GM12878 (cell line): ENCODE data around the gene PLD4. TPM values are rescaled to one million over a fixed set of nuclear protein-coding genes. Genes with fewer than 3 reads are reported as not detected.

Source experiments
- ATAC-seq: fragments of 200-7000 bp; cut with Tn5 transposase; 3 replicates; pipeline ENCODE4 v1.9.1; 2020; ENCODE audit warnings: mild to moderate bottlenecking, moderate library complexity
- BruUV-seq: library from RNA; stranded (reverse); fragments of 400-500 nt; replicated peaks from 2 replicates; lab custom pipeline; 2021; lab: Mats Ljungman, UMichigan
- CTCF ChIA-PET: fragments of 300-600 bp; sonication (Branson Sonifier 250); formaldehyde crosslinking; extraction: SDS; loops from one replicate; lab custom pipeline; 2021; ENCODE audit warnings: inconsistent platforms; lab: Yijun Ruan, JAX
- POLR2A ChIA-PET: fragments of 350-600 bp; formaldehyde crosslinking; extraction: SDS; loops from one replicate; lab custom pipeline; 2021; ENCODE audit warnings: inconsistent platforms; lab: Charles Lee
- RAD21 ChIA-PET: fragments of 300-600 bp; sonication (Branson Sonifier 250); formaldehyde crosslinking; loops from one replicate; lab custom pipeline; 2023; ENCODE audit warnings: antibody characterized with exemption; ENCODE audit not compliant: unreplicated experiment; lab: Charles Lee
- SMC1A ChIA-PET: fragments of 300-600 bp; sonication (Branson Sonifier 250); formaldehyde crosslinking; loops from one replicate; lab custom pipeline; 2023; ENCODE audit not compliant: unreplicated experiment, uncharacterized antibody; lab: Charles Lee
- DNase-seq: peaks from one replicate; pipeline ENCODE4 v3.0.0-alpha.2; 2011; ENCODE audit warnings: low read depth, low spot score
- FAIRE-seq: peaks from 3 replicates; lab custom pipeline; 2011; peaks lifted over from hg19 to GRCh38; lab: Jason Lieb, UNC
- H2AFZ ChIP-seq: 2 replicates; pipeline ENCODE4 v1.6.0; 2011; ENCODE audit warnings: low read depth, low read length, control low read depth; ENCODE audit not compliant: control insufficient read depth
- H3K27ac ChIP-seq: 2 replicates; pipeline ENCODE4 v1.5.1; 2011; ENCODE audit warnings: control low read depth; ENCODE audit not compliant: control insufficient read depth, insufficient read depth
- H3K27me3 ChIP-seq, 2 experiments: replicated peaks in 1 of 2; 2 replicates each; pipeline versions ENCODE4 v1.6.0 to v1.6.1; 2011; ENCODE audit warnings: low read length in 1 of 2; ENCODE audit not compliant: control insufficient read depth in 2 of 2, insufficient read depth in 2 of 2
- H3K36me3 ChIP-seq, 2 experiments: 2 replicates each; pipeline ENCODE4 v1.5.1; 2011; ENCODE audit warnings: low read length in 1 of 2; ENCODE audit not compliant: control insufficient read depth in 2 of 2, insufficient read depth in 2 of 2
- H3K4me1 ChIP-seq: 2 replicates; pipeline ENCODE4 v1.6.1; 2011; ENCODE audit warnings: mild to moderate bottlenecking, low read length, moderate library complexity, mixed read lengths; ENCODE audit not compliant: control insufficient read depth, insufficient read depth
- H3K4me2 ChIP-seq: 2 replicates; pipeline ENCODE4 v1.6.0; 2011; ENCODE audit warnings: control low read depth; ENCODE audit not compliant: control insufficient read depth, insufficient read depth
- H3K4me3 ChIP-seq: fragments of 200-600 bp; sonication (generic); 2 replicates; pipeline ENCODE4 v1.5.1; 2016
- H3K79me2 ChIP-seq: 2 replicates; pipeline ENCODE4 v1.6.0; 2011; ENCODE audit warnings: low read length; ENCODE audit not compliant: control insufficient read depth, insufficient read depth
- H3K9ac ChIP-seq: 2 replicates; pipeline ENCODE4 v1.8.0; 2011; ENCODE audit warnings: low read length, control low read depth, mixed read lengths; ENCODE audit not compliant: control insufficient read depth, insufficient read depth
- H3K9me3 ChIP-seq: replicated peaks from 3 replicates; pipeline ENCODE4 v1.5.1; 2011; ENCODE audit warnings: mild to moderate bottlenecking, low read length; ENCODE audit not compliant: control insufficient read depth, insufficient read depth
- H4K20me1 ChIP-seq: 2 replicates; pipeline ENCODE4 v1.6.0; 2011; ENCODE audit not compliant: control insufficient read depth, insufficient read depth
- ATF2 ChIP-seq: IDR thresholded peaks from 2 replicates; pipeline ENCODE4 v1.6.1; 2012; ENCODE audit warnings: low read length, inconsistent platforms
- ATF3 ChIP-seq: IDR thresholded peaks from 2 replicates; pipeline ENCODE4 v1.6.1; 2011; ENCODE audit warnings: low read depth, mild to moderate bottlenecking, low read length, moderate library complexity, borderline replicate concordance; ENCODE audit errors: extremely low read depth
- BACH1 ChIP-seq: fragments of 450-650 bp; IDR thresholded peaks from 2 replicates; pipeline ENCODE4 v1.6.1; 2017; ENCODE audit warnings: mild to moderate bottlenecking, borderline replicate concordance
- BCL11A ChIP-seq: IDR thresholded peaks from 2 replicates; pipeline ENCODE4 v1.6.1; 2011; ENCODE audit warnings: low read depth, low read length
- EGR1 ChIP-seq, 2 experiments: IDR thresholded peaks; 1 replicate in 1 of 2; 2 replicates in 1 of 2; pipeline ENCODE4 v1.6.1; 2011 to 2012; ENCODE audit warnings: low read depth in 2 of 2, low read length in 2 of 2, borderline replicate concordance in 1 of 2, mild to moderate bottlenecking in 1 of 2, moderate library complexity in 1 of 2
- IRF3 ChIP-seq: fragments of 450-650 bp; IDR thresholded peaks from 2 replicates; pipeline ENCODE4 v1.6.1; 2014; ENCODE audit warnings: mild to moderate bottlenecking
- KAT2A ChIP-seq: conservative IDR thresholded peaks from 2 replicates; pipeline ENCODE4 v1.6.1; 2011; ENCODE audit warnings: low read depth, low read length; ENCODE audit not compliant: control insufficient read depth
- MLLT1 ChIP-seq: fragments of 450-650 bp; IDR thresholded peaks from 2 replicates; pipeline ENCODE4 v1.6.1; 2016; ENCODE audit warnings: mild to moderate bottlenecking
- MTA2 ChIP-seq: fragments of 450-650 bp; IDR thresholded peaks from 2 replicates; pipeline ENCODE4 v1.6.1; 2016; ENCODE audit warnings: low read depth, mild to moderate bottlenecking, moderate library complexity
- MTA3 ChIP-seq: IDR thresholded peaks from 2 replicates; pipeline ENCODE4 v1.6.1; 2012; ENCODE audit warnings: low read length, inconsistent platforms, borderline replicate concordance
- NR2C2 ChIP-seq: IDR thresholded peaks from 2 replicates; pipeline ENCODE4 v1.6.1; 2011; ENCODE audit warnings: borderline replicate concordance, low read depth; ENCODE audit not compliant: control insufficient read depth, insufficient read length
- NRF1 ChIP-seq: conservative IDR thresholded peaks from 2 replicates; pipeline ENCODE4 v1.6.1; 2011; ENCODE audit warnings: mild to moderate bottlenecking, low read depth, low read length, improper control_type of control experiment
- PAX8 ChIP-seq: fragments of 450-650 bp; IDR thresholded peaks from 2 replicates; pipeline ENCODE4 v1.6.1; 2017; ENCODE audit warnings: mild to moderate bottlenecking, moderate library complexity
- POLR2AphosphoS2 ChIP-seq: IDR thresholded peaks from 2 replicates; pipeline ENCODE4 v1.6.1; 2011; ENCODE audit warnings: low read depth, mild to moderate bottlenecking, low read length, improper control_type of control experiment, moderate library complexity
- POU2F2 ChIP-seq: IDR thresholded peaks from 3 replicates; pipeline ENCODE4 v1.6.1; 2011; ENCODE audit warnings: low read depth, mild to moderate bottlenecking, low read length, borderline replicate concordance
- ZBTB11 ChIP-seq: fragments of 450-650 bp; formaldehyde crosslinking; IDR thresholded peaks from 2 replicates; pipeline ENCODE4 v1.5.0; 2022; ENCODE audit warnings: mild to moderate bottlenecking, missing genetic modification characterization
- WGBS: methylation state at CpG from one replicate; pipeline ENCODE4 v1.1.6; 2016; ENCODE audit warnings: low lambda C conversion rate; ENCODE audit not compliant: insufficient replicate concordance, insufficient coverage; ENCODE audit errors: missing lambda C conversion rate; 5-methylcytosine and 5-hydroxymethylcytosine counted together
- in situ Hi-C: fragments of 300-500 bp; cut with MboI; formaldehyde crosslinking; loops from 9 replicates; pipeline ENCODE4 v1.14.3; 2018; ENCODE audit warnings: mixed read lengths
- intact Hi-C: fragments of 100-400 bp; cut with micrococcal nuclease; formaldehyde crosslinking; loops from one replicate; pipeline ENCODE4 v1.14.2; 2022; ENCODE audit not compliant: unreplicated experiment
- polyA plus RNA-seq, 11 experiments: library from polyadenylated mRNA; depleted of rRNA in 4 of 11; unstranded in 6 of 11; stranded (reverse) in 5 of 11; fragments of >200 nt; fragmentation: Nextera tagmentation in 4 of 11; fragmentation: Illumina TruSeq in 1 of 11; extraction: Ambion mirVana in 4 of 11; extraction: Trizol in 1 of 11; gene quantifications; 1 replicate in 1 of 11; 2 replicates in 10 of 11; pipeline versions ENCODE4 v1.2.1 to v1.2.3, GENCODE V29; 2011 to 2016; ENCODE audit warnings: inconsistent platforms in 2 of 11, missing spikeins in 2 of 11, low read depth in 1 of 11
- total RNA-seq, 4 experiments: library from RNA; depleted of rRNA in 3 of 4; stranded (reverse); fragments of >200 nt in 3 of 4; fragmentation: Illumina TruSeq in 1 of 4; extraction: Trizol in 1 of 4; gene quantifications; 2 replicates each; pipeline versions ENCODE4 v1.2.1 to v1.2.3, GENCODE V29; 2013 to 2021

The PLD4 gene
- total and polyA plus RNA-seq, 10 of the 15 experiments (the other 5 are each of a cell fraction or from before 2014, with no cell fraction given): 0.20 to 57.7 (median 9.9) TPM

GRCh38 chr14:104917993-104918392 is 6.7 kb upstream of the PLD4 start:
- TF ChIP-seq MLLT1 (no peak), IRF3 (no peak), ATF2 (no peak), ZBTB11 (CRISPR knock-in tag) (no peak), PAX8 (no peak), EGR1 (IDR thresholded peaks at IDR 0.05; ENCODE audit: borderline replicate concordance in 1 of 2, low read depth in 2 of 2, low read length in 2 of 2) (no peak), BACH1 (no peak), POLR2AphosphoS2 (no peak), ATF3 (no peak), POU2F2 (no peak), KAT2A (no peak), MTA2 (no peak), BCL11A (no peak), MTA3 (no peak), NRF1 (no peak), NR2C2 (no peak)
- Histone ChIP-seq H3K9me3 (no peaks in the 10 kb centered on the region; the same call in 1 of the 3 replicates), H4K20me1 (no peaks in the 10 kb centered on the region), H3K36me3 (no peaks in the 10 kb centered on the region), H3K9ac (no peak overlapping the region), H3K27me3 (no peaks in the 10 kb centered on the region; a peak in 1 of 4 replicates), H3K4me3 (no peak overlapping the region), H3K27ac (no peak overlapping the region), H3K4me2 (no peak overlapping the region), H3K4me1 (peaks cover 4% of the 10 kb centered on the region), H2AFZ (no peak overlapping the region), H3K79me2 (no peaks in the 10 kb centered on the region)
- WGBS: 45% methylated on average over 4 of the region's 4 CpGs
- DNase-seq: no peak
- POLR2A ChIA-PET: no interaction called here
- in situ Hi-C loops (no loop called here), intact Hi-C loops (no loop called here)
- no TSS peak for BruUV-seq
- no peak for ATAC-seq
- RAD21 ChIA-PET: no interaction called here
- CTCF ChIA-PET: interaction anchor here (1.1 kb wide), 1 partner anchor 11 kb away, joined by 3 read pairs; no protein-coding TSS in a partner anchor
- no peak for FAIRE-seq
- SMC1A ChIA-PET: no interaction called here
